ENCODE data around the gene ZDHHC1. TPM values are rescaled to one million over a fixed set of nuclear protein-coding genes. Genes with fewer than 3 reads are reported as not detected.

ZDHHC1 gene
- total and polyA plus RNA-seq, 2 of the 13 experiments (the other 11 are each of a cell fraction or from before 2014, with no cell fraction given): 0.51 to 1.1 TPM

DNA sequence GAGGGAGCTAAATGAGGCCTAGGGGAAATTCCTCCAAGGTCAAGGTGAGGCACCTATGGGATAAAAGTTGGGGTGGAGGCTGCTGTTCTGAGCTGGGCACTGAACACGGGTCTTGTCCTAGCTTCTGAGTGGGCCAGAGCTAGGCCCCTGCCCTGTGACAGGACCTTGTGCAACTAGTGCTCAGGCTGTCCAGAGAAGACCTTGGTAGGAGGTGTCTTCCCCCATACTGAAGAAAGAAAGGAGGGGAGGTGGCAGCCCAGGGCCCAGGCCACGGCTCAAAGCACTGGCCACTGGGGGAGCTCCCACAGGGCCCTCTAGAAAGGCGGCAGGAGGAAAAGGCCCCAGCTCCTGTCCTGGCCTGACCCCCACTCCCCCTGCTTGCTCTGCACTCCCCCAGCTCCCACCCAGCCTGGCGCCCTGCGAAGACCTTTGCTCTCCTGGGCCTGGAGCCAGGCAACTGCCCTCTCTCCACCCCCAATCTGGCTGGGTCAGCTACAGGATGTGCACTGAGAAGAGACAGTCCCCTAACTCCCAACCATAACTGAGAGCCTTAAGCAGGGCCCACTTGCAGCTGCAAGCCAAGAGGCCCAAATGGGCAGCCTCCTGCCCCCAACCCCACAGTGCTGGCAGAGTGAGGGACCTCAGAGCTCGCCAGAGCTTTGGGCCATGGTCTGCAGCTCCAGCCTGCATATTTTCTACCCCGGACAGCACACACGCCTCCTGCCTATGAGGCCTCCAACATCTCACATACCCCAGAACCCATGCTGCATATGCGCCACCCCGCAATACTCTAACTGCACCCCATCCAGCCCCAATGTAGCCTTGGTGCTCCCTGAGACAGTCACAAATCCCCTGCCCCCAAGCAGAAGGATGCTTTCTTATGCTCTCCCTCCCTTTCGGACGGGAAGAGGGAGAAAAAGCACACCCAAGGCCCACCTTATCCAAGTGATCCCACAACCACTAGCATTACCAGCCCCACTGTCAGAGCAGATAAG, 29.9 kb upstream of the ZDHHC1 start (continued):
- TF ChIP-seq, protein P1, sequence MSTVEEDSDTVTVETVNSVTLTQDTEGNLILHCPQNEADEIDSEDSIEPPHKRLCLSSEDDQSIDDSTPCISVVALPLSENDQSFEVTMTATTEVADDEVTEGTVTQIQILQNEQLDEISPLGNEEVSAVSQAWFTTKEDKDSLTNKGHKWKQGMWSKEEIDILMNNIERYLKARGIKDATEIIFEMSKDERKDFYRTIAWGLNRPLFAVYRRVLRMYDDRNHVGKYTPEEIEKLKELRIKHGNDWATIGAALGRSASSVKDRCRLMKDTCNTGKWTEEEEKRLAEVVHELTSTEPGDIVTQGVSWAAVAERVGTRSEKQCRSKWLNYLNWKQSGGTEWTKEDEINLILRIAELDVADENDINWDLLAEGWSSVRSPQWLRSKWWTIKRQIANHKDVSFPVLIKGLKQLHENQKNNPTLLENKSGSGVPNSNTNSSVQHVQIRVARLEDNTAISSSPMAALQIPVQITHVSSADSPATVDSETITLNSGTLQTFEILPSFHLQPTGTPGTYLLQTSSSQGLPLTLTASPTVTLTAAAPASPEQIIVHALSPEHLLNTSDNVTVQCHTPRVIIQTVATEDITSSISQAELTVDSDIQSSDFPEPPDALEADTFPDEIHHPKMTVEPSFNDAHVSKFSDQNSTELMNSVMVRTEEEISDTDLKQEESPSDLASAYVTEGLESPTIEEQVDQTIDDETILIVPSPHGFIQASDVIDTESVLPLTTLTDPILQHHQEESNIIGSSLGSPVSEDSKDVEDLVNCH (CRISPR knock-in tag; IDR thresholded peaks at IDR 0.05): no peak
- TF ChIP-seq, protein P2, sequence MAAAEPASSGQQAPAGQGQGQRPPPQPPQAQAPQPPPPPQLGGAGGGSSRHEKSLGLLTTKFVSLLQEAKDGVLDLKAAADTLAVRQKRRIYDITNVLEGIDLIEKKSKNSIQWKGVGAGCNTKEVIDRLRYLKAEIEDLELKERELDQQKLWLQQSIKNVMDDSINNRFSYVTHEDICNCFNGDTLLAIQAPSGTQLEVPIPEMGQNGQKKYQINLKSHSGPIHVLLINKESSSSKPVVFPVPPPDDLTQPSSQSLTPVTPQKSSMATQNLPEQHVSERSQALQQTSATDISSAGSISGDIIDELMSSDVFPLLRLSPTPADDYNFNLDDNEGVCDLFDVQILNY (CRISPR knock-in tag; conservative IDR thresholded peaks at IDR 0.05): no peak
- TF ChIP-seq MTF2 (CRISPR knock-in tag; IDR thresholded peaks at IDR 0.05; ENCODE audit: borderline replicate concordance) (no peak), CREM (IDR thresholded peaks at IDR 0.05) (peak; percentile 54; the same call in 1 of the 2 replicates), CREM (CRISPR knock-in tag; IDR thresholded peaks at IDR 0.05) (no peak), RAD21 (CRISPR knock-in tag; IDR thresholded peaks at IDR 0.05) (peak; percentile 56), MAZ (IDR thresholded peaks at IDR 0.05; ENCODE audit: borderline replicate concordance, low read depth, low read length) (peak; percentile 95), MAZ (CRISPR knock-in tag; IDR thresholded peaks at IDR 0.05; ENCODE audit: low read depth) (peak; percentile 81), SOX6 (IDR thresholded peaks at IDR 0.05) (no peak), SOX6 (CRISPR knock-in tag; IDR thresholded peaks at IDR 0.05) (peak; percentile 87), ZNF598 (CRISPR knock-in tag; IDR thresholded peaks at IDR 0.05; ENCODE audit: borderline replicate concordance) (no peak), ZNF20 (CRISPR knock-in tag; IDR thresholded peaks at IDR 0.05) (no peak), ZNF543 (CRISPR knock-in tag; IDR thresholded peaks at IDR 0.05) (peak; percentile 60; the same call in 1 of the 2 replicates), ZNF431 (CRISPR knock-in tag; IDR thresholded peaks at IDR 0.05; ENCODE audit: borderline replicate concordance, low read depth) (0 out of 2 replicates have a peak, but pooled peaks have one; percentile 37), ZNF547 (CRISPR knock-in tag; IDR thresholded peaks at IDR 0.05) (no peak; the same call in 1 of the 2 replicates), KDM5B (CRISPR knock-in tag; IDR thresholded peaks at IDR 0.05; ENCODE audit: borderline replicate concordance) (peak; percentile 93)
- TF ChIP-seq, protein P3, sequence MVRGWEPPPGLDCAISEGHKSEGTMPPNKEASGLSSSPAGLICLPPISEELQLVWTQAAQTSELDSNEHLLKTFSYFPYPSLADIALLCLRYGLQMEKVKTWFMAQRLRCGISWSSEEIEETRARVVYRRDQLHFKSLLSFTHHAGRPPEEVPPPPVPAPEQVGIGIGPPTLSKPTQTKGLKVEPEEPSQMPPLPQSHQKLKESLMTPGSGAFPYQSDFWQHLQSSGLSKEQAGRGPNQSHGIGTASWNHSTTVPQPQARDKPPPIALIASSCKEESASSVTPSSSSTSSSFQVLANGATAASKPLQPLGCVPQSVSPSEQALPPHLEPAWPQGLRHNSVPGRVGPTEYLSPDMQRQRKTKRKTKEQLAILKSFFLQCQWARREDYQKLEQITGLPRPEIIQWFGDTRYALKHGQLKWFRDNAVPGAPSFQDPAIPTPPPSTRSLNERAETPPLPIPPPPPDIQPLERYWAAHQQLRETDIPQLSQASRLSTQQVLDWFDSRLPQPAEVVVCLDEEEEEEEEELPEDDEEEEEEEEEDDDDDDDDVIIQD (CRISPR knock-in tag; IDR thresholded peaks at IDR 0.05; ENCODE audit: low read depth): 0 out of 2 replicates have a peak, but pooled peaks have one; percentile 12
- TF ChIP-seq, protein P4, sequence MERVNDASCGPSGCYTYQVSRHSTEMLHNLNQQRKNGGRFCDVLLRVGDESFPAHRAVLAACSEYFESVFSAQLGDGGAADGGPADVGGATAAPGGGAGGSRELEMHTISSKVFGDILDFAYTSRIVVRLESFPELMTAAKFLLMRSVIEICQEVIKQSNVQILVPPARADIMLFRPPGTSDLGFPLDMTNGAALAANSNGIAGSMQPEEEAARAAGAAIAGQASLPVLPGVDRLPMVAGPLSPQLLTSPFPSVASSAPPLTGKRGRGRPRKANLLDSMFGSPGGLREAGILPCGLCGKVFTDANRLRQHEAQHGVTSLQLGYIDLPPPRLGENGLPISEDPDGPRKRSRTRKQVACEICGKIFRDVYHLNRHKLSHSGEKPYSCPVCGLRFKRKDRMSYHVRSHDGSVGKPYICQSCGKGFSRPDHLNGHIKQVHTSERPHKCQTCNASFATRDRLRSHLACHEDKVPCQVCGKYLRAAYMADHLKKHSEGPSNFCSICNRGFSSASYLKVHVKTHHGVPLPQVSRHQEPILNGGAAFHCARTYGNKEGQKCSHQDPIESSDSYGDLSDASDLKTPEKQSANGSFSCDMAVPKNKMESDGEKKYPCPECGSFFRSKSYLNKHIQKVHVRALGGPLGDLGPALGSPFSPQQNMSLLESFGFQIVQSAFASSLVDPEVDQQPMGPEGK (CRISPR knock-in tag; IDR thresholded peaks at IDR 0.05): peak; percentile 98
- TF ChIP-seq, protein P5, sequence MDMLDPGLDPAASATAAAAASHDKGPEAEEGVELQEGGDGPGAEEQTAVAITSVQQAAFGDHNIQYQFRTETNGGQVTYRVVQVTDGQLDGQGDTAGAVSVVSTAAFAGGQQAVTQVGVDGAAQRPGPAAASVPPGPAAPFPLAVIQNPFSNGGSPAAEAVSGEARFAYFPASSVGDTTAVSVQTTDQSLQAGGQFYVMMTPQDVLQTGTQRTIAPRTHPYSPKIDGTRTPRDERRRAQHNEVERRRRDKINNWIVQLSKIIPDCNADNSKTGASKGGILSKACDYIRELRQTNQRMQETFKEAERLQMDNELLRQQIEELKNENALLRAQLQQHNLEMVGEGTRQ (IDR thresholded peaks at IDR 0.05; ENCODE audit: low read depth, low read length): no peak
- TF ChIP-seq, protein P5 (CRISPR knock-in tag; IDR thresholded peaks at IDR 0.05; ENCODE audit: borderline replicate concordance): no peak; the same call in 1 of the 2 replicates

Measured in HepG2 (cell line).